Motor neuron (in vitro differentiated cells): Measurements from ENCODE around the gene ZNF24. TPM values are rescaled to one million over a fixed set of nuclear protein-coding genes. Genes with fewer than 3 reads are reported as not detected.

Experiments used
- ATAC-seq, 8 experiments: fragments of 200-7000 bp; cut with Tn5 transposase; replicated peaks in 6 of 8; 2 replicates each; pipeline ENCODE4 v1.8.0; 2021; ENCODE audit warnings: mild to moderate bottlenecking in 8 of 8, moderate library complexity in 8 of 8
- H3K27ac ChIP-seq, 2 donors: fragments of 250-450 bp; sonication (Bioruptor Pico); 2 replicates each; pipeline ENCODE4 v1.9.0; 2021; ENCODE audit warnings: antibody characterized with exemption in 2 of 2, mild to moderate bottlenecking in 2 of 2, moderate library complexity in 1 of 2
- H3K4me1 ChIP-seq, 2 donors: fragments of 250-450 bp; sonication (Bioruptor Pico); replicated peaks in 1 of 2; 2 replicates each; pipeline ENCODE4 v1.6.1; 2021; ENCODE audit warnings: antibody characterized with exemption in 2 of 2, mild to moderate bottlenecking in 2 of 2, moderate library complexity in 1 of 2
- H3K4me3 ChIP-seq, 5 donors: fragments of 250-450 bp; sonication (Bioruptor Pico); 2 replicates each; pipeline ENCODE4 v1.9.0; 2021; ENCODE audit warnings: antibody characterized with exemption in 5 of 5, mild to moderate bottlenecking in 5 of 5, moderate library complexity in 4 of 5
- WGBS, 10 experiments: fragments of 450-650 bp; shearing (Covaris generic); methylation state at CpG; one replicate each; pipeline ENCODE4 v1.0.0; 2022; 5-methylcytosine and 5-hydroxymethylcytosine counted together
- in situ Hi-C, 9 experiments: fragments of 400-800 bp; cut with MboI; loops; one replicate each; pipeline ENCODE4 v1.15.0; 2021; ENCODE audit warnings: low sequenced_read_pairs in 9 of 9, low pct_unique_long_range_greater_than_20kb in 2 of 9; ENCODE audit not compliant: unreplicated experiment in 9 of 9
- total RNA-seq, 8 experiments: library from RNA; unstranded; fragments of 300-600 nt; gene quantifications; 2 replicates each; pipeline versions ENCODE4 v1.2.3 to v1.2.4, GENCODE V29; 2022

The ZNF24 gene
- total RNA-seq, 8 experiments from 2014 or later, result 27.9 to 56.0 (median 44.5) TPM

- peak overlapping the region in 4 of 5 donors; percentile 3 to 15 (median 6) for H3K4me3 ChIP-seq
- peak in 2 of 8 experiments; percentile 20 to 51 for ATAC-seq
- 0 to 62% (median 29%) methylated on average over 1 to 6 of the region's 6 CpGs; no CpG with 5 or more reads in 1 of the 10 experiments for WGBS, 10 experiments
- in situ Hi-C loops, result no loop called here
- H3K4me1 ChIP-seq, result peaks cover 9 to 19% of the 10 kb centered on the region in 2 donors
- H3K27ac ChIP-seq, result peak overlapping the region; percentile 9 to 99
Observed at GRCh38 chr18:35345460-35345921, 1.3 kb upstream of the ZNF24 start.

- 42 to 89% (median 64%) methylated on average over 3 to 10 of the region's 12 CpGs; no CpG with 5 or more reads in 1 of the 10 experiments for WGBS, 10 experiments
- in situ Hi-C loops, result no loop called here
Observed at GRCh38 chr18:35344736-35345459, 678 bp upstream of the ZNF24 start.

GRCh38 chr18:35343488-35343935 is 708 bp downstream of the ZNF24 start:
- ATAC-seq, result peak in 2 of 8 experiments; percentile 4
- in situ Hi-C loops, result no loop called here

More at GRCh38 chr18:35344736-35345459, 678 bp upstream of the ZNF24 start:
- Histone ChIP-seq H3K27ac (peak overlapping the region; percentile 99 to 100), H3K4me1 (peaks cover 9 to 19% of the 10 kb centered on the region in 2 donors), H3K4me3 (peak overlapping the region; percentile 77 to 100 (median 86))
- no peak for ATAC-seq

GRCh38 chr18:35337286-35337685 is 6.9 kb downstream of the ZNF24 start:
- WGBS, 10 experiments, result 88 to 100% (median 98%) methylated on average over 1 to 5 of the region's 5 CpGs
- Histone ChIP-seq H3K4me3 (no peak overlapping the region), H3K4me1 (no peaks in the 10 kb centered on the region), H3K27ac (no peak overlapping the region)
- in situ Hi-C loops, result no loop called here
- peak in 2 of 8 experiments; percentile 36 to 72 for ATAC-seq

More at GRCh38 chr18:35343488-35343935, 708 bp downstream of the ZNF24 start:
- WGBS, 10 experiments, result 0 to 5% (median 0%) methylated on average over 1 to 6 of the region's 15 CpGs; no CpG with 5 or more reads in 3 of the 10 experiments
- peak overlapping the region; percentile 99 to 100 for H3K27ac ChIP-seq
- peak overlapping the region; percentile 77 to 100 (median 86) for H3K4me3 ChIP-seq
- peaks cover 9 to 19% of the 10 kb centered on the region in 2 donors for H3K4me1 ChIP-seq

GRCh38 chr18:35335866-35336265 is 8.4 kb downstream of the ZNF24 start:
- H3K4me1 ChIP-seq, result no peaks in the 10 kb centered on the region
- 61 to 100% (median 90%) methylated on average over 1 to 4 of the region's 4 CpGs; no CpG with 5 or more reads in 1 of the 10 experiments for WGBS, 10 experiments
- in situ Hi-C loops, result no loop called here
- no peak for ATAC-seq
- no peak overlapping the region for H3K4me3 ChIP-seq
- H3K27ac ChIP-seq, result no peak overlapping the region

GRCh38 chr18:35334821-35335220 is 9.4 kb downstream of the ZNF24 start:
- Histone ChIP-seq H3K27ac (no peak overlapping the region), H3K4me3 (no peak overlapping the region), H3K4me1 (no peaks in the 10 kb centered on the region)
- no peak for ATAC-seq
- 20 to 100% (median 95%) methylated on average over 1 to 3 of the region's 3 CpGs; no CpG with 5 or more reads in 2 of the 10 experiments for WGBS, 10 experiments
- in situ Hi-C loops, result no loop called here

GRCh38 chr18:35334212-35334611 is 10.0 kb downstream of the ZNF24 start:
- Histone ChIP-seq H3K27ac (no peak overlapping the region), H3K4me1 (no peaks in the 10 kb centered on the region), H3K4me3 (no peak overlapping the region)
- 88 to 100% (median 100%) methylated on average over 1 of the region's 1 CpG; no CpG with 5 or more reads in 7 of the 10 experiments for WGBS, 10 experiments
- in situ Hi-C loops, result no loop called here
- peak in 1 of 8 experiments; percentile 34 for ATAC-seq

GRCh38 chr18:35331367-35332087 is 12.7 kb downstream of the ZNF24 start:
- in situ Hi-C loops, result no loop called here
- Histone ChIP-seq H3K4me1 (no peaks in the 10 kb centered on the region), H3K27ac (no peak overlapping the region), H3K4me3 (no peak overlapping the region)
- peak in 1 of 8 experiments; percentile 36 for ATAC-seq
- 0 to 100% (median 75%) methylated on average over 1 to 4 of the region's 4 CpGs; no CpG with 5 or more reads in 1 of the 10 experiments for WGBS, 10 experiments

- no peak for ATAC-seq
- in situ Hi-C loops, result no loop called here
- Histone ChIP-seq H3K4me1 (no peaks in the 10 kb centered on the region), H3K4me3 (no peak overlapping the region), H3K27ac (no peak overlapping the region)
Observed at GRCh38 chr18:35328868-35329267, 15.4 kb downstream of the ZNF24 start.

- in situ Hi-C loops, result no loop called here
- peak overlapping the region in 2 of 5 donors; percentile 7 to 14 for H3K4me3 ChIP-seq
- no peaks in the 10 kb centered on the region for H3K4me1 ChIP-seq
- ATAC-seq, result peak in 1 of 8 experiments; percentile 57
- H3K27ac ChIP-seq, result no peak overlapping the region
- WGBS, 10 experiments, result 10 to 100% (median 50%) methylated on average over 1 to 3 of the region's 3 CpGs; no CpG with 5 or more reads in 1 of the 10 experiments
Observed at GRCh38 chr18:35326695-35327387, 17.4 kb downstream of the ZNF24 start.

GRCh38 chr18:35324926-35325655 is 19.1 kb downstream of the ZNF24 start:
- Histone ChIP-seq H3K27ac (no peak overlapping the region), H3K4me1 (no peaks in the 10 kb centered on the region), H3K4me3 (no peak overlapping the region)
- in situ Hi-C loops, result no loop called here
- 0 to 77% (median 50%) methylated on average over 1 to 2 of the region's 2 CpGs; no CpG with 5 or more reads in 1 of the 10 experiments for WGBS, 10 experiments
- ATAC-seq, result no peak
